Mucosa of rectum (tissue), 2 donors: Measurements from ENCODE around the gene CCSER1.

Source experiments
- H3K27ac ChIP-seq, 2 donors: one replicate each; pipeline ENCODE4 v1.7.0; 2013; ENCODE audit warnings: inconsistent platforms in 2 of 2, low read depth in 2 of 2, low read length in 2 of 2
- H3K27me3 ChIP-seq, 2 donors: one replicate each; pipeline ENCODE4 v1.7.0; 2013; ENCODE audit warnings: low read length in 2 of 2; ENCODE audit not compliant: control insufficient read depth in 2 of 2, insufficient read depth in 2 of 2
- H3K36me3 ChIP-seq, 2 donors: one replicate each; pipeline ENCODE4 v1.7.0; 2013; ENCODE audit warnings: low read length in 2 of 2; ENCODE audit not compliant: control insufficient read depth in 2 of 2, insufficient read depth in 2 of 2
- H3K4me1 ChIP-seq, 2 donors: one replicate each; pipeline ENCODE4 v1.7.0; 2013; ENCODE audit warnings: low read length in 2 of 2, mild to moderate bottlenecking in 1 of 2; ENCODE audit not compliant: control insufficient read depth in 2 of 2, insufficient read depth in 2 of 2
- H3K4me3 ChIP-seq, 2 donors: one replicate each; pipeline ENCODE4 v1.7.0; 2013; ENCODE audit warnings: low read length in 2 of 2
- H3K9ac ChIP-seq, 2 donors: one replicate each; pipeline ENCODE4 v1.7.0; 2013; ENCODE audit warnings: low read length in 2 of 2, low read depth in 1 of 2, mild to moderate bottlenecking in 1 of 2
- H3K9me3 ChIP-seq, 2 donors: one replicate each; pipeline ENCODE4 v1.7.0; 2013; ENCODE audit warnings: low read length in 2 of 2; ENCODE audit not compliant: control insufficient read depth in 2 of 2
- donor health status: healthy.
- donor health status: Normal muscosa, but diverticular disease.

The CCSER1 gene

DNA sequence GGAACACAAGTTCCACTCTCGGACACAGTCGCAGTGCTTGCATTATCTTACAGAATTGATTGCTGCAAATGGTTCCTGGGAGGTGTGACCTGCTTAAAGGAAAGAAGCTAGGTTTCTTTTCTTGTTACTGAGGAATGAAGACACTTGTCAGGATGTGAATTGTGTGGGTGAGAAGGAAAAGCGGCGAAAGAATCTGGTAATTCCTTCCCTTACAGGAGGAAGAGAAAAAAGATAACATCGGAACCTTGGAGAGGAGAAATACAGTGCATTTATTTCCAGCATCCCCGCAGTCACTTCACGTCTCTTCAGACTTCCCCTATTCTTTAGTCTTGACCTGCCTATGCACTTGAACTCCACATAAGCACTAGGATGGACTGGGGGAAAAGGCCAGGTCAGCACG is 389 bp upstream of the CCSER1 start:
- Histone ChIP-seq H3K4me3 (peak overlapping the region; percentile 90 to 100), H3K27ac (peak overlapping the region; percentile 21 to 87), H3K4me1 (peaks cover 2 to 8% of the 10 kb centered on the region in 2 donors), H3K9me3 (no peaks in the 10 kb centered on the region), H3K9ac (peak overlapping the region in 1 of 2 donors; percentile 42), H3K27me3 (no peaks in the 10 kb centered on the region), H3K36me3 (no peaks in the 10 kb centered on the region)

DNA sequence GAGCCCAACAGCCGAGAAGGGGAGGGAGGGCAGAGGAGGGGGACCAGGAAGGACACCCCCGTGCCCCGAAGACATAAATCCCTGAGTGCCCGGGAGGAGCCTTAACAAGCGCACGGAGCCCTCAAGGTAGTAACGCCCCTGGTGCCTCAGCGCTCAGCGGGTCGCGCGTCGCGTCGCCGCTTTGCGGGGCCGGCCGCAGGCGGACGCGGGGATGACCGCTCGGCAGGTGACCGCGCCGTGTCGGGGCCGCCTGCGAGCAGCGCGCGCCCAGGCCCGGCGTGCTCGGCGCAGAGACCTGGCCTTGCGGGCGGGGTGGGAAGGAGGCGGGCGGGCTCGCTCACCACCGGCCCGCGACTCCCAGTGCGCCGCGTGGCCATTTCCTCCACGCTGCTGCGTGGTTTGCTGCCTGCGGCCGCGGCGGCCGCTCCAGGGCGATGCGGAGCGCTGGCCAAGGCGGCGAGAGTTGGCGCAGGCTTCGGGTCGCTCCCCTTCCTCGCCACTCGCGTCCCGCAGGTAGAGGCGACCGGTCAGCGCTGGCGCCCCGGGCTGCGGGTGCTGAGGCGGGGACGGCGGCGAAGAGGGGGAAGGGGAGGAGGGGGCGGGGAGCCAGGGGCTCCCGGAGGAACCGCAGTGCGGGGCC is 632 bp downstream of the CCSER1 start:
- H3K9ac ChIP-seq = peak overlapping the region; percentile 76 to 87

DNA sequence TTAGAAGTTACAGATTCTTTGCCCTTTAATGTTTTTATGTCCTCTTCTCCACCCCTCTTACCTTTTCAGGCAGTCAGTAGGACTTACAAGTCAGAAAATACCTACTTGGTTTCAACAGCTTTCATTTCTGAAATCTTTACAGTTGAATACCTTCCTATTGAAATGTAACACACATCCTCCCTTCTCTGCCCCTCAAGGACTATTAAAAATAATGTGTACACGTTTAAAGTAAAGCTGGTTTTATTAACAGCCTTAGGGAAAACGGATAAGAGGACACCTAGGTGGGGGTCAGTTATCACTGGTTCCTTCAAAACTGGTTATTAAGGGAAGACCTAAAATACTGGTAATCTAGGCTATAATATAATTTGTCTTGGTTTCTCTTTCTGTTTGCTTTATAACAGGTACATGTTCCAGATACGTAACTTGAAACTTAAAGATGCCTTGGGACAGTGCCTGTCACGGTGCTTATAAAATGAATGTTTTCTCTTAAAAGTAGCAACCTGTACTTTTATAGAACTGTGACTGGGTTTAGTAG is 1.8 kb downstream of the CCSER1 start:
- peak overlapping the region; percentile 76 to 87 for H3K9ac ChIP-seq
- peak overlapping the region; percentile 90 to 100 for H3K4me3 ChIP-seq
- peak overlapping the region; percentile 87 for H3K27ac ChIP-seq
- H3K27me3 ChIP-seq = no peaks in the 10 kb centered on the region
- H3K4me1 ChIP-seq = peaks cover 2 to 8% of the 10 kb centered on the region in 2 donors
- H3K36me3 ChIP-seq = no peaks in the 10 kb centered on the region
- no peaks in the 10 kb centered on the region for H3K9me3 ChIP-seq

More for the DNA sequence above, 632 bp downstream of the CCSER1 start:
- peaks cover 2 to 8% of the 10 kb centered on the region in 2 donors for H3K4me1 ChIP-seq
- H3K27me3 ChIP-seq = no peaks in the 10 kb centered on the region
- no peaks in the 10 kb centered on the region for H3K36me3 ChIP-seq
- no peaks in the 10 kb centered on the region for H3K9me3 ChIP-seq
- H3K27ac ChIP-seq = peak overlapping the region; percentile 87
- H3K4me3 ChIP-seq = peak overlapping the region; percentile 90 to 100

DNA sequence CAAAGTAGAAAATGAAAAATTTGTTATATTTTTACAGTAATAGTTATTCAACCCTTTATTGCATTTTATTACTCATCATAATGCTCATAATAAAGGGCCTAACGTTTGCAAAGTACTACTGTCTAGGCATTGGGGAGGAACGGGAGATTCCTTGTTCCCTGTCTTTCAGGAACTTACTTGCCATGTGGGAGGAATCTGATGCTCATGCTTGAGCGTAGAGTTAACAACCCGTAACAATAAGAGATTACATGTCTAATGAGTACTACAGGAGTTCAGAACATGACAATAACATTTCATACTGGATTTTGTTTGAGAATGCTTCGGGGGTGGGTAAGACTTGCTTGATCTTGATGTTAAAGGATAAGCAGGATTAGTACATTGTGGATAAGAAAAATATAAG is 2.9 kb downstream of the CCSER1 start:
- H3K27ac ChIP-seq = no peak overlapping the region
- no peaks in the 10 kb centered on the region for H3K36me3 ChIP-seq
- no peaks in the 10 kb centered on the region for H3K27me3 ChIP-seq
- peaks cover 2 to 8% of the 10 kb centered on the region in 2 donors for H3K4me1 ChIP-seq
- H3K9ac ChIP-seq = no peak overlapping the region
- H3K4me3 ChIP-seq = no peak overlapping the region
- H3K9me3 ChIP-seq = no peaks in the 10 kb centered on the region

DNA sequence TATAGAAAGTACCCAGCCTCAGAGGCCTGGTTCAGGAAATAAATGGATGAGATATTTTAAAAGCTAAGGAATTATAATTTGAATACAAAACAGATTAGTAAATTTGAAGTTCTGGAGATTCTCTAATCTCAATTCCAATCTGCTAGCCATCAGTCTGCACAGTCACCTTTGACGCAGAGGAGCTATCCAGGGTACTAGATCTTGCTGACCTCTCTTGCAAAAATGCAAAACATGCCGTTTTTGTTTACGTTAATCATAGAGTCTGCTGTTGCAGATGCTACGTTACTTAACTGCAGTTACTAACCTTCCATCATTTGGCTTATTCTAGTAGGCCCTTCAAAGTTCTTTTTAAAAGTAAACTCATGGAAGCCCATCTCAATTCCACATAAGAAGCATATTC is 10.4 kb downstream of the CCSER1 start:
- H3K27ac ChIP-seq = no peak overlapping the region
- no peaks in the 10 kb centered on the region for H3K9me3 ChIP-seq
- H3K36me3 ChIP-seq = no peaks in the 10 kb centered on the region
- no peak overlapping the region for H3K4me3 ChIP-seq
- H3K27me3 ChIP-seq = no peaks in the 10 kb centered on the region
- no peak overlapping the region for H3K9ac ChIP-seq
- H3K4me1 ChIP-seq = no peaks in the 10 kb centered on the region

DNA sequence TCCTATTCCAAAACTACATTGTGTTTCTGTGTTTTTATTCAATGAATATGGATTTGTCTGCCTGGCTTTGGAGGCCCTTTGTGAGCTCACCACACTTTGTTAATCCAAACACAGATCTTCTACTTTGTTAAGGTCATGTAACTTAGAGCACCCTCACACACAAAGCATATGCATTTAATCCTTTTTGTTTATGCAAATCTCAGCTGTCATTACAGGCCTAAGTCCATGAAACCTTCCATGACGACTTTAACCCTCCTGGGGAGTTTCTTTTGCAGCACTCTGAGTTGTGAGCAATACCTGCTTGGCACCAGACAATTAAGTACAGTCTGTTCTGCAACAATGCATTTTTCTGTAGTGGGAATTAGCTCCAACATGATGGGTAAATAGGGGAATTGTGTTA is 14.9 kb downstream of the CCSER1 start:
- Histone ChIP-seq H3K9me3 (no peaks in the 10 kb centered on the region), H3K36me3 (no peaks in the 10 kb centered on the region), H3K9ac (no peak overlapping the region), H3K27me3 (no peaks in the 10 kb centered on the region), H3K4me1 (no peaks in the 10 kb centered on the region), H3K27ac (no peak overlapping the region), H3K4me3 (no peak overlapping the region)

DNA sequence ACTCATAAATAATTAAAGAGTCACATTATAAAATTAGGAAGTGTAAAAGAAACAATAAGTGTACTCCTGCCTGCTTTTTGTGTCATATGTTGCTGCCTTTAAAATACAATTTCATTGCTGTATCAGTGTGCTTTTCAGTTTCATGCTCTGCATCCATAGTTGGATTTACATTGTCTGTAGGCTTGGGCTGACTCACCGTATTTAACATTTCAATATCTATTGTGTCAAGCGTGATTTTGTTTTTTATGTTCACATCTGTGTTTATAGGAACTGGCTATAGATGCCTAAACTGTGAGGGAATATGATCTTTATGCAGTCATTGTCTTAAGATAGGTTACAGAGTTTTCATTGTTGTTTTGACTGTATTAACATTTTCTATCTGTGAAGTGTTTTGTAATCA is 18.1 kb downstream of the CCSER1 start:
- H3K36me3 ChIP-seq = no peaks in the 10 kb centered on the region

DNA sequence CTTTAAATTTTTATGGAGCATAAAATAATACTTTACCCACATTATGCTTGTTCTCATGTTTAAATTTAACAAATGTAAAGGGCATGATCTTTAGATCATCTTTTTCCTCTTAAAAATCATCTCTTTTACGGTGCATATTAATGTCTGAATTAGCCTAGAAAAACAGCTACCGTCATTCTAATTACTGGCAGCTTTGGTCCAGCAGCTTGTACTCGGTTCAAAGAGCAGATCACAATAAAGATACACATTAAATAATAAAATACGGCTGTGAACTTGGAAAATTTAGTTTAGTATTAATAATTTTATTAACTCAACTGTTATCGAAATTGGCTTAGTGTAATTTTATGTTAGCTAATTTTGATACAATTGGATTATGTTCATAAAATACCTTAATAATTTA is 19.1 kb downstream of the CCSER1 start:
- Histone ChIP-seq H3K9me3 (no peaks in the 10 kb centered on the region), H3K36me3 (no peaks in the 10 kb centered on the region), H3K4me3 (no peak overlapping the region), H3K27ac (no peak overlapping the region), H3K4me1 (peaks cover 0 to 2% of the 10 kb centered on the region in 2 donors), H3K9ac (no peak overlapping the region), H3K27me3 (no peaks in the 10 kb centered on the region)

More for the DNA sequence above, 18.1 kb downstream of the CCSER1 start:
- H3K4me1 ChIP-seq = peaks cover 0 to 2% of the 10 kb centered on the region in 2 donors
- H3K4me3 ChIP-seq = no peak overlapping the region
- no peak overlapping the region for H3K9ac ChIP-seq
- no peaks in the 10 kb centered on the region for H3K27me3 ChIP-seq
- no peak overlapping the region for H3K27ac ChIP-seq
- H3K9me3 ChIP-seq = no peaks in the 10 kb centered on the region

DNA sequence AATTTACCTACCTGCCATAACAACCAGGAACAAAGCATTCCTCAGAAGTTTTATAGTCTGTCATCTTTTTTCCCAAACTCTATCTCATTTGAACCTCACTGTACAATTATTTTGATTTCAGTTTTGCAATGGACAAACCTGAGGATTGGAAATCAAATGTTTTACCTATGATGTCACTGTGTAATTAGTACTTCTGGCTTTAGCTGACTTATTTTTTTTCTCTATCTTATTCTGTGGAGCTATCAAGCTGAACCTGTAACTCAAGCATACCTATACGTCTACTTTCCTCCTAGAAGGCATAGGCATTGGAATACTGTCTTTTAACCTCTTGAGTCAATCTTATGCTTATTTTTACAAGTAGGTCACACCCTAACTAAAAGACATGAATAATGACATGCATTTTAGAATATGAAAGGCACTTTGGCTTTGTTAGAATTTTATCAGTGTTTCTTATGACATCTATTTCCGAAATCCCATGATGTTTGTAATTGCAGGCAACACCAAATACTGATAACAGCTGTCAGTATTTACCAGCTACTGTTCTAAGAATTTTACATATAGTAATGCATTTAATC is 21.5 kb downstream of the CCSER1 start:
- no peaks in the 10 kb centered on the region for H3K36me3 ChIP-seq
- no peaks in the 10 kb centered on the region for H3K9me3 ChIP-seq
- H3K27ac ChIP-seq = no peak overlapping the region
- H3K4me1 ChIP-seq = peaks cover 0 to 2% of the 10 kb centered on the region in 2 donors
- H3K27me3 ChIP-seq = no peaks in the 10 kb centered on the region
- H3K4me3 ChIP-seq = no peak overlapping the region
- no peak overlapping the region for H3K9ac ChIP-seq

DNA sequence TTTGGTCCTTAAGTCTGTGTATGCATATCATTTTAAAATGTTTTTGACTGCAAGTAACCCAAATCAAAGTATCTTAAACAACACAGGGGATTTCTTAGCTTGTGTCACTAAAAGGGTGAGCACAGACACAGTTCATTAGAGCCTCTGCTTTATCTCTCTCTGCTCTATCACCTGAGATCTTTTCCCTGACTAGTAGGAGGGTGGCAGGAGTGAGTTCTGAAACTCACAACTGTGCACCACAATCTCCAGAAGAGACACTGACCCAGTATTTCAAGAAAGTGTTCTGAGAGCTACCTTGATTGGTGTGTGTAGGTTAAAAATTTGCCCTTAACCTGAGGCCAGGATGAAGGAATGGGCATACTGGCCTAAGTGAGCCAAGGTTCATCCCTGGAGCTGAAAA is 24.8 kb downstream of the CCSER1 start:
- H3K27ac ChIP-seq = no peak overlapping the region
- H3K36me3 ChIP-seq = no peaks in the 10 kb centered on the region
- no peak overlapping the region for H3K9ac ChIP-seq
- H3K4me3 ChIP-seq = no peak overlapping the region
- H3K4me1 ChIP-seq = peaks cover 0 to 2% of the 10 kb centered on the region in 2 donors
- H3K27me3 ChIP-seq = no peaks in the 10 kb centered on the region
- no peaks in the 10 kb centered on the region for H3K9me3 ChIP-seq
